HCT116 (cell line): ENCODE measurements around the gene POLK. TPM values are rescaled to one million over a fixed set of nuclear protein-coding genes. Genes with fewer than 3 reads are reported as not detected.

Experiments
- ATAC-seq: fragments of 200-7000 bp; cut with Tn5 transposase; 2 replicates; pipeline ENCODE4 v1.9.1; 2020; ENCODE audit warnings: mild to moderate bottlenecking, moderate library complexity
- BruUV-seq: library from RNA; stranded (reverse); fragments of 400-500 nt; replicated peaks from 2 replicates; lab custom pipeline; 2021; lab: Mats Ljungman, UMichigan
- CTCF ChIA-PET: fragments of 300-600 bp; sonication (Branson Sonifier 250); formaldehyde crosslinking; loops from one replicate; lab custom pipeline; 2021; ENCODE audit warnings: antibody characterized with exemption; lab: Charles Lee
- POLR2A ChIA-PET: fragments of 300-600, 350-600 bp; sonication (Branson Sonifier 250); formaldehyde crosslinking; loops from one replicate; lab custom pipeline; 2021; ENCODE audit warnings: antibody characterized with exemption; lab: Charles Lee
- RAD21 ChIA-PET, 2 experiments: fragments of 300-600 bp; sonication (Branson Sonifier 250); formaldehyde crosslinking; loops; one replicate each; lab custom pipeline; 2023; ENCODE audit warnings: low total read pairs in 2 of 2; ENCODE audit not compliant: uncharacterized antibody in 2 of 2, unreplicated experiment in 2 of 2, low non-redundant PET in 1 of 2; lab: Charles Lee
- DNase-seq: peaks from one replicate; pipeline ENCODE4 v3.0.0-alpha.2; 2010; ENCODE audit warnings: low read depth, low spot score
- H2AFZ ChIP-seq: fragments of 200-600 bp; shearing (Covaris generic), sonication (generic); 2 replicates; pipeline ENCODE4 v1.6.1; 2017; ENCODE audit warnings: low read depth, mixed run types, mixed read lengths, antibody characterized with exemption, low read length; ENCODE audit not compliant: poor library complexity, severe bottlenecking
- H3K27ac ChIP-seq: 2 replicates; pipeline ENCODE4 v1.5.1; 2012; ENCODE audit warnings: low read depth, low read length
- H3K27me3 ChIP-seq: fragments of 200-600 bp; sonication (generic); 2 replicates; pipeline ENCODE4 v1.6.1; 2016; ENCODE audit warnings: mixed run types, low read length, mixed read lengths; ENCODE audit not compliant: insufficient read depth
- H3K36me3 ChIP-seq, 2 experiments: fragments of 200-500 bp in 1 of 2; fragments of 200-600 bp in 1 of 2; sonication (Bioruptor generic) in 1 of 2; sonication (generic) in 1 of 2; 2 replicates each; pipeline versions ENCODE4 v1.5.1 to v1.6.1; 2014 to 2016; ENCODE audit warnings: low read length in 2 of 2, inconsistent platforms in 1 of 2, mixed read lengths in 1 of 2, mixed run types in 1 of 2; ENCODE audit not compliant: insufficient read depth in 2 of 2, control insufficient read depth in 1 of 2
- H3K4me1 ChIP-seq, 2 experiments: fragments of 200-600 bp in 1 of 2; sonication (generic) in 1 of 2; 2 replicates each; pipeline versions ENCODE4 v1.5.1 to v1.6.1; 2012 to 2017; ENCODE audit warnings: low read length in 2 of 2, inconsistent platforms in 1 of 2, mild to moderate bottlenecking in 1 of 2, mixed read lengths in 1 of 2, mixed run types in 1 of 2, moderate library complexity in 1 of 2; ENCODE audit not compliant: insufficient read depth in 2 of 2, control insufficient read depth in 1 of 2
- H3K4me2 ChIP-seq: fragments of 200-600 bp; sonication (generic); 2 replicates; pipeline ENCODE4 v1.6.1; 2017; ENCODE audit warnings: mixed run types, low read length, mixed read lengths
- H3K4me3 ChIP-seq, 2 experiments: fragments of 200-600 bp in 1 of 2; sonication (generic) in 1 of 2; replicated peaks in 1 of 2; 2 replicates each; pipeline ENCODE4 v1.5.1; 2011 to 2016; ENCODE audit warnings: low read length in 2 of 2, control low read depth in 1 of 2, low read depth in 1 of 2, mild to moderate bottlenecking in 1 of 2, mixed read lengths in 1 of 2, mixed run types in 1 of 2
- H3K79me2 ChIP-seq: fragments of 200-600 bp; sonication (generic); 2 replicates; pipeline ENCODE4 v1.6.1; 2017; ENCODE audit warnings: mild to moderate bottlenecking, mixed run types, low read length, moderate library complexity, mixed read lengths; ENCODE audit not compliant: insufficient read depth
- H3K9ac ChIP-seq: fragments of 200-600 bp; sonication (generic); 2 replicates; pipeline ENCODE4 v1.6.1; 2016; ENCODE audit warnings: low read length, mixed read lengths
- H3K9me2 ChIP-seq: fragments of 200-600 bp; sonication (generic), shearing (Covaris generic); 2 replicates; pipeline ENCODE4 v1.6.1; 2017; ENCODE audit warnings: mixed run types, mild to moderate bottlenecking, moderate library complexity; ENCODE audit not compliant: insufficient read depth
- H3K9me3 ChIP-seq, 2 experiments: fragments of 200-500 bp in 1 of 2; fragments of 200-600 bp in 1 of 2; sonication (Bioruptor generic) in 1 of 2; sonication (generic) in 1 of 2; 2 replicates each; pipeline ENCODE4 v1.6.1; 2014 to 2017; ENCODE audit warnings: low read length in 2 of 2, mixed read lengths in 2 of 2, inconsistent platforms in 1 of 2, low read depth in 1 of 2, mild to moderate bottlenecking in 1 of 2, mixed run types in 1 of 2, moderate library complexity in 1 of 2; ENCODE audit not compliant: control insufficient read depth in 1 of 2, insufficient read depth in 1 of 2
- H4K20me1 ChIP-seq: fragments of 200-600 bp; sonication (generic), shearing (Covaris generic); 2 replicates; pipeline ENCODE4 v1.6.1; 2017; ENCODE audit warnings: mixed run types, mild to moderate bottlenecking, moderate library complexity; ENCODE audit not compliant: insufficient read depth
- CEBPB ChIP-seq: IDR thresholded peaks from 2 replicates; pipeline ENCODE4 v1.6.1; 2012; ENCODE audit warnings: low read depth
- EGR1 ChIP-seq: IDR thresholded peaks from 2 replicates; pipeline ENCODE4 v1.6.1; 2012; ENCODE audit warnings: low read depth
- ELF1 ChIP-seq: IDR thresholded peaks from 2 replicates; pipeline ENCODE4 v1.6.1; 2012; ENCODE audit warnings: low read depth, borderline replicate concordance
- EZH2 ChIP-seq: fragments of 200-600 bp; sonication (generic); IDR thresholded peaks from 2 replicates; pipeline ENCODE4 v1.6.1; 2017; ENCODE audit warnings: antibody characterized with exemption, mixed run types
- EZH2phosphoT487 ChIP-seq: fragments of 200-600 bp; IDR thresholded peaks from 2 replicates; pipeline ENCODE4 v1.6.1; 2018; ENCODE audit warnings: antibody characterized with exemption, borderline replicate concordance
- FOSL1 ChIP-seq: IDR thresholded peaks from 2 replicates; pipeline ENCODE4 v1.6.1; 2012; ENCODE audit warnings: low read depth
- JUND ChIP-seq: IDR thresholded peaks from 2 replicates; pipeline ENCODE4 v1.6.1; 2012
- POLR2A ChIP-seq: IDR thresholded peaks from 2 replicates; pipeline ENCODE4 v1.7.0; 2011; ENCODE audit warnings: borderline replicate concordance; ENCODE audit not compliant: insufficient read depth, insufficient read length; ENCODE audit errors: extremely low read depth
- SIN3A ChIP-seq: IDR thresholded peaks from 2 replicates; pipeline ENCODE4 v1.6.1; 2012; ENCODE audit warnings: low read depth
- SP1 ChIP-seq: IDR thresholded peaks from 2 replicates; pipeline ENCODE4 v1.6.1; 2012; ENCODE audit warnings: low read depth
- SRF ChIP-seq: IDR thresholded peaks from 2 replicates; pipeline ENCODE4 v1.6.1; 2012; ENCODE audit warnings: low read depth
- ZFX ChIP-seq: fragments of 450-650 bp; IDR thresholded peaks from 2 replicates; pipeline ENCODE4 v1.6.1; 2017
- intact Hi-C: fragments of 100-400 bp; cut with micrococcal nuclease; formaldehyde crosslinking; loops from 2 replicates; pipeline ENCODE4 v1.10.0; 2022
- total RNA-seq: library from RNA; stranded (reverse); gene quantifications from one replicate; pipeline ENCODE4 v1.2.1, GENCODE V29; 2021; ENCODE audit not compliant: unreplicated experiment
- TF ChIP-seq, protein P1 (sequence below): IDR thresholded peaks from 2 replicates; pipeline ENCODE4 v1.6.1; 2012
- TF ChIP-seq, protein P2 (sequence below): IDR thresholded peaks from 2 replicates; pipeline ENCODE4 v1.6.1; 2012
- TF ChIP-seq, protein P3 (sequence below), 3 experiments: fragments of 200-600 bp in 1 of 3; sonication (generic) in 1 of 3; IDR thresholded peaks in 2 of 3; conservative IDR thresholded peaks in 1 of 3; 2 replicates each; pipeline ENCODE4 v1.5.1; 2012 to 2017; ENCODE audit warnings: low read depth in 2 of 3, low read length in 2 of 3, antibody characterized with exemption in 1 of 3, borderline replicate concordance in 1 of 3, control low read depth in 1 of 3, mild to moderate bottlenecking in 1 of 3, mixed read lengths in 1 of 3, mixed run types in 1 of 3, moderate library complexity in 1 of 3; ENCODE audit not compliant: insufficient read depth in 1 of 3

POLK gene
- total RNA-seq, 1 experiment from 2014 or later, result 17.3 TPM

DNA sequence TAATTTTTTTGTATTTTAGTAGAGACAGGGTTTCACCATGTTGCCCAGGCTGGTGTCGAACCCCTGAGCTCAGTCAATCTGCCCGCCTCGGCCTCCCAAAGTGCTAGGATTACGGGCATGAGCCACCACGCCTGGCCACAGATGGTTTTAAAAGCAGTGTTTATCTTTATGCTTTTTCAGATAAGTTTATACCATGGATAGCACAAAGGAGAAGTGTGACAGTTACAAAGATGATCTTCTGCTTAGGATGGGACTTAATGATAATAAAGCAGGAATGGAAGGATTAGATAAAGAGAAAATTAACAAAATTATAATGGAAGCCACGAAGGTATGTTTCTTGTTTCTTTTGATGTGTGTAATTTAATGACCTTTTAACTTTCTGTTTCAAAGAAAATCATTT, 35.1 kb downstream of the POLK start:
- no peaks in the 10 kb centered on the region for H3K9me2 ChIP-seq
- no peaks in the 10 kb centered on the region for H4K20me1 ChIP-seq
- ChIA-PET CTCF (no interaction called here), POLR2A (no interaction called here), RAD21 (no interaction called here)
- ATAC-seq (no peak), DNase-seq (no peak)
- no peaks in the 10 kb centered on the region for H3K27me3 ChIP-seq
- BruUV-seq, result no TSS peak
- H3K9ac ChIP-seq, result no peak overlapping the region
- H2AFZ ChIP-seq, result no peak overlapping the region
- no peaks in the 10 kb centered on the region for H3K9me3 ChIP-seq
- H3K4me1 ChIP-seq, result no peaks in the 10 kb centered on the region
- no peak overlapping the region for H3K4me2 ChIP-seq
- H3K36me3 ChIP-seq, result no peaks in the 10 kb centered on the region
- intact Hi-C loops, result no loop called here
- no peak overlapping the region for H3K4me3 ChIP-seq
- TF ChIP-seq CEBPB, result no peak
- TF ChIP-seq, protein P1, sequence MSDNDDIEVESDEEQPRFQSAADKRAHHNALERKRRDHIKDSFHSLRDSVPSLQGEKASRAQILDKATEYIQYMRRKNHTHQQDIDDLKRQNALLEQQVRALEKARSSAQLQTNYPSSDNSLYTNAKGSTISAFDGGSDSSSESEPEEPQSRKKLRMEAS, result no peak
- no peak for TF ChIP-seq ELF1
- TF ChIP-seq JUND, result no peak
- no peak for TF ChIP-seq SP1
- TF ChIP-seq, protein P2, sequence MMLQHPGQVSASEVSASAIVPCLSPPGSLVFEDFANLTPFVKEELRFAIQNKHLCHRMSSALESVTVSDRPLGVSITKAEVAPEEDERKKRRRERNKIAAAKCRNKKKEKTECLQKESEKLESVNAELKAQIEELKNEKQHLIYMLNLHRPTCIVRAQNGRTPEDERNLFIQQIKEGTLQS, result no peak
- no peak for TF ChIP-seq FOSL1
- no peak for TF ChIP-seq EZH2
- H3K27ac ChIP-seq, result no peak overlapping the region
- peaks cover 11% of the 10 kb centered on the region; the same call in 1 of the 2 replicates for H3K79me2 ChIP-seq

DNA sequence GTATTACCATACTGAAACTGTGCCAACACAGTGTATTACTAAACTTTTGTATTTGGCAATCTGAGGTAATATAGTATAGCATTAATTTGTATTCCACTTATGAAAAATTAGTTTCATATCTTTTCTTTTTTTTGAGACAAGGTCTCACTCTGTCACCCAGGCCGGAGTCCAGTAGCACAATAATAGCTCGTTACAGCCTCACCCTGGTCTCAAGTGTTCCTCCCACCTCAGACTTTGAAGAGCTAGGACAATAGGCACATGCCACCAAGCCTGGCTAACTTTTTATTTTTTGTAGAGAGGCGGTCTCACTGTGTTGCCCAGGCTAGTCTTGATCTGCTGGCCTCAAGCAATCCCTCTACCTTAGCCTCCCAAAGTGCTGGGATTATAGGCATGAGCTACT, 36.1 kb downstream of the POLK start:
- intact Hi-C loops, result no loop called here
- ChIA-PET POLR2A (no interaction called here), CTCF (no interaction called here), RAD21 (no interaction called here)
- Histone ChIP-seq H2AFZ (no peak overlapping the region), H3K27me3 (no peaks in the 10 kb centered on the region), H3K79me2 (peaks cover 6% of the 10 kb centered on the region; the same call in 1 of the 2 replicates), H3K27ac (no peak overlapping the region), H3K4me1 (no peaks in the 10 kb centered on the region), H3K9me3 (no peaks in the 10 kb centered on the region), H3K4me2 (no peak overlapping the region), H3K9ac (no peak overlapping the region), H4K20me1 (no peaks in the 10 kb centered on the region), H3K36me3 (0 out of 4 replicates have a peak, but pooled peaks cover 0 to 5% of the 10 kb centered on the region in 2 experiments), H3K4me3 (no peak overlapping the region), H3K9me2 (no peaks in the 10 kb centered on the region)
- DNase-seq (no peak), ATAC-seq (no peak)
- TF ChIP-seq EZH2phosphoT487, result no peak
- TF ChIP-seq, protein P3, sequence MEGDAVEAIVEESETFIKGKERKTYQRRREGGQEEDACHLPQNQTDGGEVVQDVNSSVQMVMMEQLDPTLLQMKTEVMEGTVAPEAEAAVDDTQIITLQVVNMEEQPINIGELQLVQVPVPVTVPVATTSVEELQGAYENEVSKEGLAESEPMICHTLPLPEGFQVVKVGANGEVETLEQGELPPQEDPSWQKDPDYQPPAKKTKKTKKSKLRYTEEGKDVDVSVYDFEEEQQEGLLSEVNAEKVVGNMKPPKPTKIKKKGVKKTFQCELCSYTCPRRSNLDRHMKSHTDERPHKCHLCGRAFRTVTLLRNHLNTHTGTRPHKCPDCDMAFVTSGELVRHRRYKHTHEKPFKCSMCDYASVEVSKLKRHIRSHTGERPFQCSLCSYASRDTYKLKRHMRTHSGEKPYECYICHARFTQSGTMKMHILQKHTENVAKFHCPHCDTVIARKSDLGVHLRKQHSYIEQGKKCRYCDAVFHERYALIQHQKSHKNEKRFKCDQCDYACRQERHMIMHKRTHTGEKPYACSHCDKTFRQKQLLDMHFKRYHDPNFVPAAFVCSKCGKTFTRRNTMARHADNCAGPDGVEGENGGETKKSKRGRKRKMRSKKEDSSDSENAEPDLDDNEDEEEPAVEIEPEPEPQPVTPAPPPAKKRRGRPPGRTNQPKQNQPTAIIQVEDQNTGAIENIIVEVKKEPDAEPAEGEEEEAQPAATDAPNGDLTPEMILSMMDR (IDR thresholded peaks at IDR 0.05 in 2 of 3, conservative IDR thresholded peaks at IDR 0.05 in 1 of 3; ENCODE audit: borderline replicate concordance in 1 of 3, insufficient read depth in 1 of 3, low read depth in 2 of 3, low read length in 2 of 3), result no peak
- TF ChIP-seq ELF1, result no peak
- no peak for TF ChIP-seq SP1
- no peak for TF ChIP-seq ZFX
- no peak for TF ChIP-seq EGR1
- TF ChIP-seq POLR2A, result no peak
- no peak for TF ChIP-seq SRF
- TF ChIP-seq SIN3A, result no peak
- BruUV-seq, result TSS peak; percentile 30
